Kidney tubule cell (primary cell): ENCODE data around the gene TBRG1.
A peak's percentile ranks its signal among the peaks of the same experiment; 100 is the strongest.
"Not testable (repeated sequence)": the region's sequence is repeated elsewhere in the genome, so short reads cannot be mapped to it uniquely, and the experiment has no call there.

ENCODE experiments used
- DNase-seq: peaks from one replicate; pipeline ENCODE4 v3.0.0-alpha.2; 2018; ENCODE audit warnings: low spot score

Gene TBRG1, protein sequence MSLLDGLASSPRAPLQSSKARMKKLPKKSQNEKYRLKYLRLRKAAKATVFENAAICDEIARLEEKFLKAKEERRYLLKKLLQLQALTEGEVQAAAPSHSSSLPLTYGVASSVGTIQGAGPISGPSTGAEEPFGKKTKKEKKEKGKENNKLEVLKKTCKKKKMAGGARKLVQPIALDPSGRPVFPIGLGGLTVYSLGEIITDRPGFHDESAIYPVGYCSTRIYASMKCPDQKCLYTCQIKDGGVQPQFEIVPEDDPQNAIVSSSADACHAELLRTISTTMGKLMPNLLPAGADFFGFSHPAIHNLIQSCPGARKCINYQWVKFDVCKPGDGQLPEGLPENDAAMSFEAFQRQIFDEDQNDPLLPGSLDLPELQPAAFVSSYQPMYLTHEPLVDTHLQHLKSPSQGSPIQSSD

DNA sequence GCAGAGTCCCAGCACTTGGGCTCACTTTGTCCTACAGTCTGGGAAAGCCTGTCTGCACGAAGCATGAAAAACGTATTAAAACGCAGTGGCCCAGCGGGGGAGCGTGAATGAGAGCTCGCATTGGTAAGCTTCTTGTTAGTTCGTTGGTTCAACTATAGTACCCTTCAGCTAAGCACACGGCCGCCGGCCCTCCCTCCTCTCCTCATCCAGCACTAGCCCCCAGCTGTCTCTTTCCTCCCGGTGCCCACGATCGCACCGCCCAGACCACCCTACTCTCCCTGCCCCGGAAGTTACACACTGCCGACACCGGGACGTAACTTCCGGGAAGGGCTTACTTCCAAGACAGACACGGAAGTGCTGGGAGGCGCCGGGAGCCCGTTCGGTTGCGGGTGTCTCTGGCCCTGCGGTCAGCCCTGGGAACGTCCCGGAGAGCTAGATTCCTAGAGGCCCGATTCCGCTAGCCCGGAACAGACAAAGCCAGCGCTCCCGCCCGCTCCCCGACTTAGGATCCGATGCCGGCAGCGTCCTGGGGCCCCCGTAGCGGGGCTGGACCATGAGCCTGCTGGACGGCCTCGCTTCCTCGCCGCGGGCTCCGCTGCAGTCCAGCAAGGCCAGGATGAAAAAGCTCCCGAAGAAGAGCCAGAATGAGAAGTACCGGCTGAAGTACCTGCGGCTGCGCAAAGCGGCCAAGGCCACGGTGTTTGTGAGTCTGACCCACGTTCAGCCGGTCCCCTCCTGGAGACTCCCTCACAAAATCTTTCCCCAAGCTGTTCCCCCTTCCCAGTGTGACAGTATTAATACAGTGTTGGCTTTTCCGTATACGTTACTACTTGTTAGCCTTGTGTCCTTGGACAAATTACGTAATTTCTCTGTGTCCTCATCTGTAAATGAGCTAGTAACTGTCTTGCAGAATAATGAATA is at the start of gene TBRG1:
Gene TBRG1, plus strand, starts transcription at position 334 of the 921 bp plus-strand sequence. Its CDS starts 220 bp downstream, at position 554.
- peak; percentile 91 for DNase-seq

DNA sequence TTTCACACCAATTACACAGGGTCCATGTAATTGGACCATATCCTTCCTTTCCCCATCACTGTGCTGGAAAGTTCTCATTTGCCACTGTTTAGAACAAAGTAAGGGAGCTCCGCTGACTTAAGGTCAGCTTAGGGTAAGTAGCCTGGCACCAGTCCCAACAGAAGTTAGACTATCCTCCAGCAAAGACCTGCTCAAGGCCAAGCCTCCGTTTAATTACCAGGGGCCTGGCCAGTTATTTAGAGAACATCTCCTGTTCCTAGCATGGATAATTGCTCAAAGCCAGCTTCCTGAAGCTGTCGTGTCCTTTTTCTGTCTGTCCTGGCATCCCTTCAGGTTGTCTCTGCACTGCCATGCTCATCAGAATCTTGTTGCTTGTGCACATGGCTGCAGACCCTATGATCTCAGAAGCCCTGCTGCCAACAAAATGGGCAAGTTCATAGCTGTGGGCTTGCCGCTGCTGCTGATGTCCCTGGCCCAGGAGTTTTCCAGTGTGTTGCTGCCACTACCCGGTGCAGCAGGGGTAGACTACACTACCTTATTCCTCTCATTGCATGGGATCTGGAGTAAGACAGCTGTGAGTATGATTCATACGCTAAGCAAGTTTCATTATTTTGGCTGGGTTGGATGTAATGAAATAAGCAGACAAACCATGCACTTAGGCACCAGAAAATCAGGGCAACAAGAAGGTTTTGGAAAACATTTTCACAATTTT is 44.8 kb upstream of the TBRG1 start:
- DNase-seq: no peak

DNA sequence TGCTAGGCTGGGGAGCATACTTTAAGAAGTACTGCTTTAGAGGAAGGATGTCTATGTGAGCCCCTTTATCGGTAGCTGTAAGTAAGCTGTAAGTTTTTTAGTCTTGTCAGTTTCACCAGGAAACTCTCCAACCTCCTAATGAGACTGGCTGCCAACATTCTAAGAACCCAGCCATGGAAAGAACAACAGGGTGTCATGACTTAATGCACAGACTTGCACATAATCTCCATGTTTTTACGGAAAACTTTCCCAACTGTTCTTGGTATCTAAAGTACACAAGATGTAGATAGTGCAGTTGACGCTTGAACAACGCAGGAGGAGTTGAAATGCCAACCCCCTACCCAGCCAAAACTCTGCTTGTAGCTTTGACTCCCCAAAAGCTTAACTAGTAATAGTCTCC is 43.9 kb upstream of the TBRG1 start:
- no peak for DNase-seq

DNA sequence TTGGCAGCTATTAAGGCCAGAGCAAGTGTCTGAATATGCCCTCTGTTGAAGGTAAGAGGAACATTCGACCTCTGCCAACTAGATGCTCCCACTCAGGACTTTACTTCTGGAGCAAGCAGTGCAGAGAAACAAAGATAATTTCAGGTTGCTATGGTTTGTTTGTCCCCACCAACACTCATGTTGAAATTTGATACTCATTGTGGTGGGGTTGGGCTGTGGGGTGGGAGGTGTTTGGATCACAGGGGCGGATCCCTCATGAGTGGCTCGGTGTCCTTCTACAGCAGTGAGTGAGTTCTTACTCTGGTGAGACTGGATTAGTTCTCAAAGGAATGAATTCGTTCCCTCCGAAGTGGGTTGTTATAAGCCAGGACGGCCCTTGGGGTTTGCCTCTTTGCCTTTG is 40.8 kb upstream of the TBRG1 start:
- no peak for DNase-seq

DNA sequence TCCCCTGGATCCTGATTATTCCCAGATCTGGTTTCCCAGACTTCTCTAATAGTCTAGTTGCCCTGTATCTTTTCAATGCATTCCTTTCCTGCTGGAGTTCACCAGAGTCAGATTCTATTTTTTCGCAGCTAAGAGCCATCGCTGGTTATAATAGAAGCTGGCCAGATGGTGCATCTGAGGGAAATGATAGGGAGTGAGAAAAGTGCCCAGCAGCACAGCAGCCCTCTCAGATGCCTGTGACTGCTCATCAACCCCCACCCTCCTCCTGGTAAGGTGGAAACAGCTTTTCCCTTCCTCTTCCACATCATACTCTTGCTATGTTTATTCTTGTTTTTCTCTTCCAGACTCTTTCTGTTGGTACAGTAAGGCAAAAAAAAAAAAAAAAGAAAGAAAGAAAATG is 40.1 kb upstream of the TBRG1 start:
- no peak for DNase-seq

DNA sequence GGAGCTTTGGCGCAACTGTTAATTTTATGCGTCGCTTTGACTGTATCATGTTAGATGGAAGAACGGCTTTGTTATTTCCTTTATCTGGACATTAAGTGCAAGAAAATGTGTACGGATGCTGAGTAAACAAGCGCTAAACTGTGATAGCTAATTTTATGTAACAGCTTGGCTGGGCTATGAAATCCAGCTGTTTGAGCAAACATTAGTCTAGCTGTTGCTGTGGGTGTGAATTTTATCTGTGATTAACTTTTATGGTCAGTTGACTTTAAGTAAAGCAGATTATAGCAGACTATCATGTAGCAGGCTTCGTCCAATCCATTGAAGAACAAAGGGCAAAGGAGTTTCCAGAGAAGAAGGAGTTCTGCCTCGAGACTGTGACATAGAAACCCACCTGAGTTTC is 38.9 kb upstream of the TBRG1 start:
- no peak for DNase-seq

DNA sequence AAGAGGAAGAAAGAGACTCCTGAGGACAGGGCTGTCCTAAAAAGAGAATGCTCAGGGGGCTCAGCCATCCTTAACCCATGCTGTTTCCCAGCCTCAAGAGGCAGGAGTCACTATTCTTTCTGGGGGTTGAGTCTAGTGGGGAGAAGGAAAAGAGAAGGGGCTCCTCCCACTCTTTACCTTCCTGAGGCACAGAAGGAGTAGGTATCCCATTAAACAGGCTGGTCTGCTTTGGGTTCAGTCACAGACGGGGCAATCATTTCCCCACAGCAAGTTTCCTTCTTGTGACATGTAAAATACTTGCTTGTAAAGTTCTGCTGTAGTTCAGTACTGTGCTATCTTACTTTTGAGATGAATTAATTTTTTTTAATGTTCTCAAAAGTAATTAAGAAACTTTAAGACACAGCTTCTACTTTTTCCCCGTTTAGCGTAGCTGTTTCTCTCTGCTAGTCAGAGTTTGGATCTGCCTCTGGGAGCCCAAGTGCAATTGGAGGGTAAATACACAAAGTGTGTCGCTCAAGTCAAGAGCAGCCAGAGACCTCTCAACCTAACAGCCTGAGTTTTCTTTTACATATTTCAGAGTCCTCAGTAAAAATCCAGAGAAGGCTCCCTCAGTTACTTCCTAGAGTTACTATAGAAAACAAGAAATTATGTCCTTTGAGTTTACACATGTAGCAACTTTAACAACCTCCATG is 37.8 kb upstream of the TBRG1 start:
- no peak for DNase-seq

DNA sequence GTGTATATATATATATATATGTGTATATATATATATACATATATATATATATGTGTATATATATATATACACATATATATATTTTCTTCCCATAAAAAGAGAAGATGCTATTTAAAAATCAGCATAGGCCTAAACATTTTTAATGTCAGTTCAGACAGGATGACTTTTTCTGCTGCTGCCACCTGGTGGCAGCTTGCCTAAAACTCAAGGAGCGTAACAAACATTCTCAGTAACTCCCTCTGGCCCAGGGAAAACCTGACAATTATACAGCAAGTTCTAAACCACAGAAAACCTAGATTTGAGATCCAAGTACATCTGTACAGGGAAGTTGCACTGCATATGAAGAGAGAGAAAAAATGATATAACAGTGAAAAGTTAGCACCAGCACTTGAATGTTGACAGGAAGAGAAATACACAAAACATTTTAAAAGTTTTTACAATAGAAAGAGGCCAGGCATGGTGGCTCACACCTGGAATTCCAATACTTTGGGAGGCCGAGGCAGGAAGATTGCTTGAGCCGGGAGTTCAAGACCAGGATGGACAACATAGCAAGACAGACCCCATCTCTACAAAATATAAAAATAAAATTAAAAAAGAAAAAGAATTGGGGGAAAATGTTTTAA is 36.3 kb upstream of the TBRG1 start:
- DNase-seq: peak; percentile 49

DNA sequence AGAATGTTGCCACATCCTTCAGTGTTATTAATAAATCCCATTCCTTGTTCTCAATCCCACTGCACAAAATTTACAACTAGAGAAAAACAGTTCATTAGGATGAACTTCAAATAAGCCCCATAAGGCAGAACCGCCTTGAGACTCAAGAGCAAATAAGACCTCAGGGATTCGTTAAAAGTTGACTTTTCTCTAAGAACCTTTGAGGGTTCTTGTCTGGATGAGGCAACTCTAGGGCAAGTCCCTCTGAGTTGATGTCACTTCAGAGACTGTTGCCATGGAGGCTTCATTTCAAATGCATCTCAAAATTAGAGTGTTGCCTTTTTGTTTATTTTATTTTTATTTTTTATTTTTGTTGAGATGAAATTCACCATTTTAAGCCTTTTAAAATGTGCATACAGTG is 31.2 kb upstream of the TBRG1 start:
- no peak for DNase-seq

DNA sequence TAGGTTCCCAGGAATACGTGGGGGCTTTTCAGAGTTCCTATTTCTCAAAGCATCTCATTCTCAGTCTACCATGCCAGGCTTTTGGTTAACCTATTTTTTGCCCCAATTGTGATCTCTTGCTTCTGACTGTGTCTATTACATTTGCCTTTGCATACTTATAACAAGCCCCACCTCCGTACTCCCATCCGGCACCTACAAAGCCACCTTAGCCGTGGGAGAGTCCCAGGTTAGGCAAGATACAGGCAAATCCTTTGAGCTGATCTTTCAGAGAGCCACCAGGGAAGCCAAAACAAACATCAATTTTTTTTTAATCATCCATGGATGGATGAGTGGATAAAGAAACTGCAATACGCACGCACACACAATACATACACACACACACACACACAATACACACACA is 30.0 kb upstream of the TBRG1 start:
- no peak for DNase-seq

DNA sequence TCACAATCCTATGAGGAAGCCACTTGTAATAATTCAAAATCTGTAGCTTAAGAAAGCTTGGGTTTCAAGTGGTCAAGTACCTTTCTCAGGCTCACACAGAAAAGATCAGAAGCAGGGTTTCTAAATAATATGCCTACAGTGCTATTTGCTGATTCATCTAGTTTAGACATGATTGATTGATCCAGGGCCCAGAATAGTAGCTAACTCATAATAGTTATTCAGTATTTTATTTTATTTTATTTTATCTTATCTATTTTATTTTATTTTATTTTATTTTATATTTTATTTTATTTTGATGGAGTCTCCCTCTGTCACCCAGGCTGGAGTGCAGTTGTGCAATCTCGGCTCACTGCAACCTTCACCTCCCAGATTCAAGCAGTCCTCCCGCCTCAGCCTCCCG is 27.4 kb upstream of the TBRG1 start:
- no peak for DNase-seq

DNA sequence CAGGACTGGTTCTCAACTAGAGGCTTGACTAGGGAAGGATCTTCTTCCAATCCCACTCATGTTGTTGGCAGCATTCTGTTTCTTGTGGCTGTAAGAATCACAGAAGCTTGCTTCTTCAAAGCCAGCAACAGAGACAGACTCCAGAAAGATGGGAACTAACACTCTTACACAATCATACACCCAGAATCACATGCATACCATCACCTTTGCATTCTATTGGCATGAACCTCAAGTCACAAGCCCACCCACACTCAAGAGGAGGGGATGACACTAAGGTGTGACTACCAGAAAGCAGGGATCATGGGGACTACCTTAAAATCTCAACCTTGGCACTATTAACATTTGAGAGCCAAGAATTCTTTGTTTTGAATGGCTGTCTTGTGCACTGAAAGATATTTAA is 25.0 kb upstream of the TBRG1 start:
- no peak for DNase-seq

DNA sequence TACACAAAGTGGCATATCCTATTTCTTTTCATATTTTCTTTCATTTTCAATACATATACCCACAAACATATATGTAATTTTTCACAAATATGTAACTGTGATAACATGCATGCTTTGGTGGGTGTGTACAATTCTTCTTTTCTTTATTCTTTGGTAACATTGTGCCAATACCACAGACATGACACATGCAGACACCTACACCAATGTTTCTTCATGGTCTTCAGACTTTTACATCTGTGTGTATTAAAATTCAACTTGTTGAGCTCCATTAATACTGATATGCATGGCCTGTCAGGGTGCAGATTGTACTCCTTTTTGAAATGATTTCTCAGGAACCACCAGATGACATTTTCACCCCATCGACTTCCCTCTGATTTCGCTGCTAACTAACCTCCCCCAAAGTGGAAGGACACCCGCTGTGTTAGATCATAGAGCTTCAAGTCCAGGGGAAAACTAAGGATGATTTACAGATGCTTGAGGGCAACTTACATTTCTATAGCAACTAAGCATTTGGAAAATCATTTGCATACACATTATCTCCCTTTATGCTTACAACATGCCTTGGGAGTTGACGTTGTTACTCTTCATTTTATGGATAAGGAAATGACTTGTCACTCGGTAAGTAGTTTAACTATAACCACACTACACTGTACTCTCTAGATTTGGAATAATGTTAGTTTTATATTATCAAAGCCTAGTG is 21.9 kb upstream of the TBRG1 start:
- no peak for DNase-seq

DNA sequence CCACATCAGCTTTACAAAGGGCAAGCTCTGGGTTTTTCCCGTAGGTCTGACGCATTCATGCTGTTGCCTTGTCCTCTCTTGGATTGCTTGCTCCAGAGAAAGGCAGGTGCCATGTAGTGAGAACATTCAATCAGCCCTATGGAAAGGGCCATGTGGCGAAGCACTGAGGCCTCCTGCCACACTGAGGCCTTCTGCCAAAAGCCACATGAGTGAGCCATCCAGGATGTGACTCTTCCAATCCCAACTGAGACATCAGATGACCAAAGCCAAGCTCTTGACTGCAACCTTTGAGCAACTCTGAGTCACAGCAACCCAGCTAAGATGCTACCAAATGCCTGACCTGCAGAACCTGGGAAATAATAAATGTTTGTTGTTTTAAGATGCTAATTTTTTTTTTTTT is 20.5 kb upstream of the TBRG1 start:
- peak; percentile 74 for DNase-seq

DNA sequence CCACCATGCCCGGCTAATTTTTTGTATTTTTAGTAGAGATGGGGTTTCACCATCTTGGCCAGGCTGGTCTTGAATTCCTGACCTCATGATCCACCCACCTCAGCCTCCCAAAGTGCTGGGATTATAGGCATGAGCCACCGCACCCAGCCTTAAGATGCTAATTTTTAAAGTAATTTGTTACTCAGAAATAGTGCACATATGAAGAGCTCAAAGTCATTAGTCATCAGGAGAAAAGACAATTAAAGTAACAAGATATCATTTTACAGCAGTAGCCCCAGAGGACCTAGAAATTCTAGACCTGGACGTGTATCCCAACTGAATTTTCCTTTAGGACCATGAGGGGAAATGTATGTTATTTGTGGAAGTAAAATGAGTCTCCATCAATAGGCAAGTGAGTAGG is 19.9 kb upstream of the TBRG1 start:
- DNase-seq: not testable (repeated sequence)

DNA sequence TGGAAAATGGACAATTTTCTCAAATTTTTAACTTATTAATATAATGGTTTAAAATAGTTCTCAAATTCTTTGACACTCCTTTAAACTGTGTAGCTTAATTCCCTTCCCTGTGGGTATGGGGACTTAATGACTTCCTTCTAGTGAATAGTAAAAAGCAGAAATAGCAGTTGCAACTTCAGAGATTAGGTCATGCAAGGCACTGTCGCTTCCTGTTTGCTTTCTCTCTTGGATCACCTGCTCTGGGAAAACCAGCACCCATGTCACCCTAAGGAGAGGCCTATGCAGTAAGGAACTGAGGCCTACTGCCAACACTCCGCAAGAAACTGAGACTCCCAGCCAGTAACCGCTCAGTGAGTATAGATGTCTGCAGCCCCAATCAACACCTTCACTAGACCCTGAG is 16.9 kb upstream of the TBRG1 start:
- peak; percentile 44 for DNase-seq

DNA sequence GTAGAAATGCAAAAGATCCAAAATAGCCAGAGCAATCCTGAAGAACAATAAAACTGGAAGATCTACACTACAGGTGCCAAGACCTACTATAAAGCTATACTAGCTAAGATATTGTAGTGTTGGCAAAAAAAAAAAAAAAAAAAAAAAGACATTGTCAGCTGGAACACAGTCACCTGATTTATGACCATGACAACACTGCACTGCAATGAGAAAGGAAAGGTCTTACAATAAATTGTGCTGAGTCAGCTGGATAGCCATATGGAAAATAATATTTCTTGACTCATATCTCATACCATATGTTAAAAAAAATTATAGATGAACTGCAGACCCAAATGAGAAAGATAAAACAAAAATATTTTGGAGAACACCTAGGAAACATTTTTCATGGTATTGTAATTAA is 14.5 kb upstream of the TBRG1 start:
- DNase-seq: peak; percentile 11

DNA sequence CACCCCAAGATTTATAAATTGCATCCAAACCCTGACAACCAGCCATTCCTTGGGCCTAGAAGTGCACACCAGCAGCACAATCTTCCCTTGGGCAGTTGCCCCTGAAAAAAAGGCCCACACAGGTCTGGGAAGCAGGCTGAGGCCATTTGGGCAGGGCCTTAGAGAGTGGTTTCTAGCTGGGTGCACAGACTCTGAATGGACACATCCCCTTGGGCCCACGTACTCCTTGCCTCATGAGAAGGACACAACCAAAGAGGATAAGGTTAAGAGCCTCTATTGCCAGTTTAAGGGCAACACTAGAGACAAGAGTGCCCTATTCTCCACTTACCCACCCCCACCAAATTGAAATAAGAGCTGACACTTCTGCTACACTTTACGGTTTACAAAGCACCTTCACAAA is 12.4 kb upstream of the TBRG1 start:
- DNase-seq: no peak

DNA sequence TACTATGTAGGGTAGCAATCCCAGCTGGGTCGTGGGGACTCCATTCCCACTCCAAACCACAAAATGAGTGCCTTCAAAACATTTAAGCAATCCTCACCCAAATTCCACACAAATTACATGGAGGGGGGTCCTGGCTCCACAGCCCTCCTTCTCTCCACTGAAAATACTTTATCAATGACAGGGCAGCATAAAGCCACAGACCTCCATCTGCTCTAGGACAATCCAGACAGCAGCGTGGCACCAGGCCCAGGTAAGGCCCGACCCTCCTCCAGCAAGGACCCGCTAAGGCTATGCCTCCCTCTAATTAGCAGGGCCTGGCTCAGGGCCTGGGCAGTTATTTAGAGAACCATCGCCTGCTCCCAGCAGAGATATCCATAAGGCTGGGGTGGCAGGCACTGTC is 11.6 kb upstream of the TBRG1 start, which contains the start of gene PANX3:
Gene PANX3, plus strand, starts transcription at position 365 of the 400 bp plus-strand sequence. CDS start 129 bp downstream, outside the sequence.
- no peak for DNase-seq

DNA sequence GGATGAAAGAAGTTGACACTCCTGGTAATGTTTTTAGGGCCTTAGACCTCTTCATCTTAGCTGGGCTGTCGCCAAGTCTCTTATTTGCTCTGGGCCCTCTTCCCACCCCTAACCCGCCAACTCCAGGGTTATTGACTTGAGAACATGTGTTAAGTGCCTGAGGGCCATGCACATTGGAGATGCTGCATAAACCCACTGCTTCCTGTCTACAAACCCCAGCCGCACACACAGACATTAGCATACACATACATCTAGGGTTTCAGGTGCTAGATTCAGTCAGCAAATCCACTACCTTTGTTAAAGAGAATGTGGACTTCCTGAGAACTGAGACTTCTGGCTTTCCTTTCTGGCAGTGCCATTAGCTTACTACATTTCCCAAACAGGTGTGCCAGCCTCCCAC is 10.6 kb upstream of the TBRG1 start:
- DNase-seq: no peak
